Measurements from ENCODE around the gene KCNK7.

The KCNK7 gene

DNA sequence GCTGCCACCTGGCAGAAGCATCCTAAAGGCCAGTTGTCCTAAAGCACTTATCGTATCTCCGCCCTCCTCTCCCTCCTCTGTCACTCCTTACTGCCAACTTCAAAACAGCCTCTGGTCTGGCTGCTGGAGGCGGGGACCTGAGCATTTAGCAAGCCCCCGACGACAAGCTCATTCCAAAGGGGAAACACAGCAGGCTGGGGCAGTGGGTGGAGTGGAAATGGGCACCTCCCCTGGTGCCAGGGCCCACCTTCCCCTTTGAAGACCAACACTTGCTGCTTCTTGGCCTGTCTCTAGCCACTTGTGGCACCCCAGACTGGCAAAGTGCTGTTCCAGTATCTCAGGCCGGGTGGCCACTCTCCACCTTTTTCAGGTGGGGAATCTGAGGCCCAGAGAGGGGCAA lies 14.8 kb upstream of the KCNK7 start:
- DNase-seq = no peak

GRCh38 chr11:65609665-65610064 lies 14.1 kb upstream of the KCNK7 start:
- no peak for DNase-seq

DNA sequence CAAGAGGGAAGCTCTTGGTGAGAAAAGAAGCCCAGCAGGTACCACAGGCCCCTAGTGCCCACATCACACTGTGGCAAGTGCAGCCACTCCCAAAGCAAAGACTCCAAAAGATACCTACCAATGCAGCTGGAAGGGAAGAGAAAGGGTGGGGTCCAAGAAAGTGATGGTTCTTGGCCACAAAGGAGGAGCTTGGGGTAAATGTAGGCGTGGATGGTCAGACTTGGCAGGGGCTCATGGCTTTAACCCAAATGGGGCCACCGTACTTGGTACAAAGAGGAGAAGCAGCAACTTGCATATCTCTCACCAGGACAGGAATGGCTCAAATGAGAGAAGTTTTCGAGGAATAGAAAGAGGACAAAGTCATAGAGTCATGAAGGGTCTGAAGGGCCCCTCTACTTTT lies 13.6 kb upstream of the KCNK7 start:
- DNase-seq = no peak

DNA sequence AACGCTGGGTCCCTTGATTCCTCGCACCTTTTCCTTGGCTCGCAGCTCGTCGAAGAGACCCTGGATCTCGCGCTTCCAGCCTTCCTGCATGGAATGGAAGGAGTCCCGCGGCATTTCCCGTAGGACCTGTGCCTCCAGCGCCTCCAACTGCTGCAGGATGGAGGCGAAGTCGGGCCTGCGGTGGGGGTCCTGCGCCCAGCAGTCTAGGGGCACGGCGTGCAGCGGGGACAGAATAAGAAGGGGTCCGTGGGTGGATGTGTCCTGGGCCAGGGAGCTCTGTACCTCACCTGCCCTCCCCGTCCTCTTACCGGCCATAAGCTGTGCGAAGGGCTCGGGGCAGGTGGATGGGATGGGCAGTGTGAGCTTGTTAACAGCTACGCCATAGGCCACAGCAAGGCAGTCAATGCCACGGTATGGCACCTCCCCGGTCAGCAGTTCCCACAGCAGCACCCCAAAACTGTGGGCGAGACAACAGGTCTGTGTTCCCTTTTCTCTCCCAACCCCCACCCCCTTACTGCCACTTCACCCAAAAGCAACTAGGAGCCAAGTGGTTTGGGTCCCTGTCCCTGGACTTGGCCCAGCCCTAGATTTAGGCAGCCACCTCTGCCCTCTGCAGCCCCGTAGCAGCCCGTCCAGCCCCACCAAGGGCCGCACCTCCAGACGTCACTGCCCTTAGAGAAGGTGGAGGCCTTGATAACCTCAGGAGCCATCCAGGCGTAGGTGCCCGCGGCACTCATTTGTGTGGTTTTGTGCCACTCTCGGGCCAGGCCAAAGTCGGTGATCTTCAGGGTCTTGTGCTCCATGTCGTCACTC lies 12.2 kb upstream of the KCNK7 start:
- DNase-seq = no peak

DNA sequence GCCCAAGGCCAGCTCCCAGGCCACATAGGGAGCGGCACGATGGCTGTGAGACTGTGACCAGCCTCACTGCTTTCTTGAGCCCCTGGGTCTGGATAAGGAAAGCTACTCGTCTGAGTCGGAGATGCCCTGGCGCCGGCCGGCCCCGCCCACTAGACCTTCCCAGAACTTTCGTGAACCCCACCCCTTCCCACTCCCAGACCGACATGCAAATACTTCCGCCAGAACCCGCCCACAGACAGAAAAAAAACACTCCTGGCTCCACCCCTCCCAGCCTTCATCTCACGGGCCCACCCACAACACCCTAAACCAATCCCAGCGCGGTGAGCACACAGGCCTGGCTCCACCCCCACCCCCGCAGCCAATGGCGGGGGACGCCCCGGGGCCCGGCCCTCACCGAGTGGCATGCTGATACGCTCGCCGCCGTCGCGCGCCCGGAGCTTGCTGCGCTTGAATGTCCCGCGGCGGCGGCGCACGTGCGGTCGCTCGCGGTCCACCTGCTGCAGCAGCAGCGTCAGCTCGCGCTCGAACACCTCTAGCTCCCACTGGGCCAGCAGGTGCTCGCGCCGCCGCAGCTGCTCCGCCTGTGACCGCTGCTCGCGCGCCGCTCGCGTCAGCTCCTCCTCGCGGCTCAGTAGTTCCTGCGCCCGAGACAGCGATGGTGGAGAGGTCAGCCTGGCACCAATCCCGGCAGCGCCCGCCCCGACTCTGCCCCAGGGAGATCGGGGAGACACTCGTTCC lies 11.4 kb upstream of the KCNK7 start:
- no peak for DNase-seq

GRCh38 chr11:65604258-65604657 lies 8.7 kb upstream of the KCNK7 start:
- no peak for DNase-seq

- DNase-seq = no peak
Observed at GRCh38 chr11:65599955-65600246, 4.3 kb upstream of the KCNK7 start.

DNA sequence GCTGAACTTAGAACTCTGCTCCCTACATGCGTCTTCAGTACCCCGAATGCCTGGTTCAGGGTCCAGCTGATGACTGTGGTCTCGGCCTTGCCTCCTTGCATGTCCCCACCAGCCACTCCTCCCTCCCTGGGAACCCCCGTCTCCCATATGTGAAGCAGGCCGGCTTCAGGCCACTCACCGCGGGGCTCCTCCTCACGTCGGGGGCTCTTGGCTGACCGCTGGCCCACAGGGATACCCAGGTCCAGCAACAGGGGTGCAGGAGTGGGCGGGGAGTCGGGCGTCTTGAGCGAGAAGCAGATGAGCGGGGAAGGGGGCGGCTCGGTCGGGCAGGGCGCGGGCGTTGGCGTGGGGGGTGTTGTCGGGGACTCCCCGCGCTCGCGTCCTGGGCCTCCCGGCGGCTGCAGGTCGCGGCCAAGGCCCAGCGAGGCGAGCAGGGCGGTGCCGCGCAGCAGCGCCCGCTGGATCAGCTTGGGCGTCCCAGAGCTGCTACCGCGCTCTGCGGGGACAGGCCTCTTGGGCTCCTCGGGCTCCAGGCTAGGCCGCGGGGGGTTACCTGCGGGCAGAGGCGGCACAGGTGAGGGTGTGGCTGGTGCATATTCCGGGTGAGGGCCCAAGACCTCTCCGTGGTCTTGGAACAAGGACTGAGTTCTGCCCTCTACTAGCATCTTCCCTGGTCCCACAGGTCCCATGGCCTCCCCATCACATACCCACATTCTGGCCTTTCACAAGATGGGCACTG lies 3.8 kb upstream of the KCNK7 start:
- no peak for DNase-seq

- no peak for DNase-seq
Observed at GRCh38 chr11:65598258-65598699, 2.7 kb upstream of the KCNK7 start.

GRCh38 chr11:65596520-65596919 lies 920 bp upstream of the KCNK7 start:
- DNase-seq = no peak

GRCh38 chr11:65595131-65595530 lies 469 bp downstream of the KCNK7 start:
- DNase-seq = no peak

GRCh38 chr11:65593518-65594414 lies 1.8 kb downstream of the KCNK7 start:
- DNase-seq = no peak

GRCh38 chr11:65592858-65593517 lies 2.6 kb downstream of the KCNK7 start:
- DNase-seq = no peak

- no peak for DNase-seq
Observed at GRCh38 chr11:65591939-65592857, 3.4 kb downstream of the KCNK7 start.

DNA sequence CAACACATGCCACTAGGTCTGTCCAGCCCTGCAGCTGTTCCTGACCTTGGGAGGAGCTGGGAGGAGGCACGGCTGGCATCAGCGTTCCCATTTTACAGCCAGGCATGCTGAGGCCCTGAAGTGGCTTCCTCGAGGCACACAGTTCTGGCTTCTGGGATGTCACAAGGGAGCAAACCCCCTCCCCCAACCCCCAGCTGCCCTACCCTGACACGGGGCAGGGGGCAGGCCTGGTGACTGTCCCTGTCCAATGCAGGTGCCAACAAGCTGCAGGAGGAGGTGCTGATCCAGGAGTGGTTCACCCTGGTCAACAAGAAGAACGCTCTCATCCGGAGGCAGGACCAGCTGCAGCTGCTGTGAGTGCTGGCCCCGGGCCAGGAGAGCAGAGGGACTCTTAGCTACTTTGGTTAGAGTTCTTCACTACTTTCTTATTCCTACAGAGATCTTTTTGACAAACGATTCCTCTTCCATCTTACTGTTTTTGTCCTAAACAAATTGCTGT lies 5.3 kb downstream of the KCNK7 start:
- no peak for DNase-seq

DNA sequence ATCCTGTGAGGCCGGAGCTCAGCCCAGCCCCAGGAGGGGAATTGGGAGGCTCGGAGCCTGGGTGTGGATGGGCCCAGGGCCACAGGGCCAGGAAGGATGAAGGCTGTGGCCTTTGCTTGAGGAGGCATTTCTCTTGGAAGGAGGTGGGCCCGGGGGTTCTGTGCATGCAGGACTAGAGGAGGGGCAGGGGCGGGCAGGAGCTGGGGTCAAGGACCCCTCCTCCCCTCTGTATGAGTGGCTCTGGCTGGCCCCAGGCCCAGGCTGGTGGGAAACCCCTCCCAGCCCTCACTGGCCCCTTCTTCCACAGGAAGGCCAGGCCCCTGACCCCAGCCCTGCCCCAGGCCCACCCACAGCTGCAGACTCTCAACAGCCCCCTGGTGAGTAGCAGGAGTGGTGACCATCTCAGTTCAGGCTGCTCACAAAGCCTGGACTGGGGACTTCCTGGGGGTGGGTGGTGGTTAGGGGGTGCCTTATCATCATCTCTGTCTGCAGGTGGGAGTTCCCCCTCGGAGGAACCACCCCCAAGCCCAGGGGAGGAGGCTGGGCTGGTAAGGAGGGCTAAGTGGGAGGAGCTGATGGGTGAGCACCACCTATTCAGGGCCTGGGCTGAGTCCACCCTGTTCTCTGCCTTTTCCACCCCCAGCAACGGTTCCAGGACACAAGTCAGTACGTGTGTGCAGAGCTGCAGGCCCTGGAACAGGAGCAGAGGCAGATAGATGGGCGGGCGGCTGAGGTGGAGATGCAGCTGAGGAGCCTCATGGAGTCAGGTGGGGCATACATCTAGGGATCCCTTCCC lies 6.0 kb downstream of the KCNK7 start:
- DNase-seq = no peak

- DNase-seq = peak; percentile 58 to 84 (median 71)
Observed at GRCh38 chr11:65588199-65589054, 7.2 kb downstream of the KCNK7 start.

DNA sequence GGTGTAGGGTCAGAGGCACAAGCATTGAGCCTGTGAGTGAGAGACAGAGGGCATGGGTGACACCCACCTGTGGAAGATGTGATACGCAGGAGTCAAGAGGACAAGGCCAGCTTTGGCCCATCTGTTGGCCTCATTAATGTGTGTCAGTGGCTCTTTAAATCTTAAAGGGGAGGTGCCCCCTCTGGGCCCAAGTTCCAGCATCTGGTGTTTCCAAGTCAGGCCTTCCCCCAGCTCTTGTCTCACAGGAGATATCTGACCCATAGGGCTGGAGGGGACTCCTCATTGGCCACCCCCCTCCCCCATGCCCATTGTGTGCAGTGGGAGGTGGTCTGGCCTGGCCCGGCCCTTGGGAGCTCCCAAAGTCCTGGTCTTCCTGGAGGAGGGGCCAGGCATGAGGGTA lies 8.9 kb downstream of the KCNK7 start:
- no peak for DNase-seq

DNA sequence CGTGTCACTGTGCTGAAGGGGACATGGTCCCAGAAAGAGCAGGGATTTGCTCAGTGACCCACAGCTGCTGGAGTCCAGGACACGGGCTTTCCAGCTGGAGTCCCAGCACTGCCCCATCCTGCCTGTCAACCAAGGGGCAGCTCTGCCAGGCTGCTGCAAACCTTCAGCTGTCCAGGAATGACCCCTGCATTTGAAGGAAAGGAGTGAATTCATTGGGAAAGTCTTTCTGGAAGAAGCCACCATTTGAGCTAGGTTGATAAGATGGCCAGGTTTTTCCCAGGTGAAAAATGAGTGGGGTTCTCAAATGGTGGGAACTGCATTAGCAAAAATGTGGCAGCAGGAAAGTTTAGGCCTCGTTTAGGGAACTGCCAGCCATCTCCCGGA lies 9.4 kb downstream of the KCNK7 start:
- DNase-seq = no peak
